A375 (cell line): ENCODE measurements around the gene NOX1. TPM values are rescaled to one million over a fixed set of nuclear protein-coding genes. Genes with fewer than 3 reads are reported as not detected.

Source experiments
- small RNA-seq: library from RNA; depleted of rRNA; stranded (forward); fragments of <200 nt; gene quantifications from one replicate; pipeline ENCODE3, GENCODE V24; 2014
- total RNA-seq: library from RNA; depleted of rRNA; stranded (reverse); fragments of >200 nt; shearing (Covaris generic); gene quantifications from 2 replicates; pipeline ENCODE4 v1.2.3, GENCODE V29; 2014; rRNA removed

The NOX1 gene
- total RNA-seq = not detected in 2 replicates

DNA sequence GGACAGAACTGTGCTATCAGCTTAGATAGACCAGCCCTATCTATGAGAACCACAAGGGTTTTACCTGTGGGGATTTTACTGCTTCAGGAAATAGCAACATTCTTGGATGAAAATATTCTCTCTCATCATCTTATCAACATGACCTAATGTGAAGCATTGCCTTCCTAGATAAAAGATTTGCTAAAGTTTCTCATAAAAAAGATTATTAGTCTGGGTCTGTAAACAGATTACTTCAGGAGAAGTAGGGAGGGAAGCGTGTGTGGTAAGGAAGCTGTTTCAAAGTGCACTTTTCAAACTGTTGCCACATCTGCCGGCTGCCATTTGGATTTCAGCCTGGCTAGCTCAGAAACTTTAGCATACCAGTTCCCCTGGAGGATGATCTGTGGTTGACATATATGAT lies at the start of gene NOX1:
TSS of gene NOX1 (minus strand) at position 35 of the 400 bp plus-strand sequence. CDS start 220 bp downstream, outside the sequence.

DNA sequence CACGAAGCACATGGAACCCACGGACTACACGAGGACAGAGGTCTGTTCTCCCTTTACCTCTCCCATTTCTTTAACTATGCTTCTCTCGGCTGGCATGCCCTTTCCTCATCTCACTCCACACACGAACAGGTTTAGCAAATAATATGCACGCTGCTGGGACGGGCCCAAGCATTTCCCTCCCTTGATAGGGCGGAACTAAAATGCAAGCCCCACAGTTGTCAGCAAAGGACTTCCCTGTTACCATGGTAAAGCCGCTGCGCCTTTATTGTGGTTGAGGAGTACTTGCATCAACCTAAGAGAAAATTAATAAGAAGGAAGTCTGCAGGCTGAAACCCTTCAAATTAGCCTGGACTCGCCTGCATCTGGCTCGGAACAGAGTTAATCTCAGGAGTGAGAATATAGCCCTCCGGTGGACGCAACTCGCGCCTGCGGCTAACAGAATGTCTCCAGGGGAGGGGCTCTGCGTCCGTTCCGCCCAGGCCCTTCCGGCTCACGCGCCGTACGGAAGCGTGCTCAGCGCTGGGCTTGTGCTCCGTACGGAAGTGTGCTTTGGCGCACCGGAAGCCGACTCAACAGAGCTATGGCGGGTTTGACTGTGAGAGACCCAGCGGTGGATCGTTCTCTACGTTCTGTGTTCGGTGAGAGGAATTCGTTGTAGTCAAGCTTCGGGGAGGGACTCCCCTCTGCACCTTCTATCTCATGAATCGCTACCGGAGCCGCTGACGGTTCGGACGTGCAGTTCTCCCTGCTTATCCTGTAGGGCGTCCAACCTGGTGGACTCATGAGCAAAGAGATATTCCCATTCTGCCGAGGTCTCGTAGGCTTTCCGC lies 54.1 kb downstream of the NOX1 start, which contains the start of gene CSTF2:
TSS of gene CSTF2 (plus strand) at position 555 of the 830 bp plus-strand sequence. CDS start at position 581, 26 bp downstream.

Small RNA genes within 50 kb of the gene (small RNA-seq; reads per million reads assigned to genes)
- gene RF00411 = not detected

Other genes with a start within 250 kb of the NOX1 start
- 6.9 and 9.9 TPM in 2 replicates for gene TSPAN6, start 237.6 kb downstream of the NOX1 start, total RNA-seq
- 16.0 and 17.7 TPM in 2 replicates for gene SRPX2, start 230.2 kb downstream of the NOX1 start, total RNA-seq
- gene SYTL4, start 142.2 kb downstream of the NOX1 start, total RNA-seq = 1.3 and 1.8 TPM in 2 replicates
- 46.0 and 49.9 TPM in 2 replicates for gene CSTF2, start 54.0 kb downstream of the NOX1 start, total RNA-seq
- gene XKRX, start 54.6 kb upstream of the NOX1 start, total RNA-seq = not detected in 2 replicates
- gene ARL13A, start 95.3 kb upstream of the NOX1 start, total RNA-seq = not detected in 2 replicates
- 7.9 and 9.7 TPM in 2 replicates for gene TRMT2B, start 177.8 kb upstream of the NOX1 start, total RNA-seq
- gene TMEM35A, start 204.5 kb upstream of the NOX1 start, total RNA-seq = not detected in 2 replicates
- 6.8 and 7.3 TPM in 2 replicates for gene CENPI, start 223.8 kb upstream of the NOX1 start, total RNA-seq